Smooth muscle cell (in vitro differentiated cells): ENCODE data around the gene PAPLN. TPM values are rescaled to one million over a fixed set of nuclear protein-coding genes. Genes with fewer than 3 reads are reported as not detected.

ENCODE experiments used
- DNase-seq: peaks from one replicate; lab custom pipeline; 2025; ENCODE audit not compliant: unreplicated experiment; lab: John Stamatoyannopoulos, UW
- H2AFZ ChIP-seq: fragments of 200-600 bp; sonication (generic); 2 replicates; pipeline ENCODE4 v1.6.0; 2016; ENCODE audit warnings: antibody characterized with exemption, low read depth, mild to moderate bottlenecking
- H3F3A ChIP-seq: fragments of 200-600 bp; sonication (generic); 2 replicates; pipeline ENCODE4 v1.6.0; 2017; ENCODE audit warnings: antibody characterized with exemption, low read depth
- H3K27ac ChIP-seq: fragments of 200-600 bp; sonication (generic); 2 replicates; pipeline ENCODE4 v1.5.1; 2016; ENCODE audit warnings: low read depth, mild to moderate bottlenecking
- H3K27me3 ChIP-seq: fragments of 200-600 bp; sonication (generic); 2 replicates; pipeline ENCODE4 v1.6.1; 2016; ENCODE audit warnings: low read depth, mild to moderate bottlenecking
- H3K36me3 ChIP-seq: fragments of 200-600 bp; sonication (generic); 2 replicates; pipeline ENCODE4 v1.5.1; 2016; ENCODE audit warnings: low read depth
- H3K4me1 ChIP-seq: fragments of 200-600 bp; sonication (generic); 2 replicates; pipeline ENCODE4 v1.5.1; 2016; ENCODE audit warnings: low read depth
- H3K4me2 ChIP-seq: fragments of 200-600 bp; sonication (generic); 2 replicates; pipeline ENCODE4 v1.6.0; 2016; ENCODE audit warnings: mild to moderate bottlenecking
- H3K4me3 ChIP-seq: fragments of 200-600 bp; sonication (generic); 2 replicates; pipeline ENCODE4 v1.5.1; 2016; ENCODE audit warnings: mild to moderate bottlenecking
- H3K79me2 ChIP-seq: fragments of 200-600 bp; sonication (generic); 2 replicates; pipeline ENCODE4 v1.6.0; 2016; ENCODE audit warnings: low read depth, mild to moderate bottlenecking
- H3K9ac ChIP-seq: fragments of 200-600 bp; sonication (generic); 2 replicates; pipeline ENCODE4 v1.6.0; 2016; ENCODE audit warnings: low read depth
- H3K9me3 ChIP-seq: fragments of 200-600 bp; sonication (generic); replicated peaks from 2 replicates; pipeline ENCODE4 v1.5.1; 2016; ENCODE audit warnings: low read depth
- H4K20me1 ChIP-seq: fragments of 200-600 bp; sonication (generic); 2 replicates; pipeline ENCODE4 v1.6.0; 2016; ENCODE audit warnings: low read depth
- WGBS: methylation state at CpG from one replicate; pipeline ENCODE4 v1.1.7; 2016; ENCODE audit warnings: low lambda C conversion rate; 5-methylcytosine and 5-hydroxymethylcytosine counted together
- polyA plus RNA-seq: library from polyadenylated mRNA; unstranded; fragments of >200 nt; fragmentation: Nextera tagmentation; extraction: Ambion mirVana; gene quantifications from 2 replicates; pipeline ENCODE4 v1.2.1, GENCODE V29; 2016
- total RNA-seq: library from RNA; depleted of rRNA; stranded (reverse); fragments of >200 nt; gene quantifications from 2 replicates; pipeline ENCODE4 v1.2.3, GENCODE V29; 2014
- TF ChIP-seq, protein P1 (sequence below): fragments of 200-600 bp; sonication (generic); IDR thresholded peaks from 2 replicates; pipeline ENCODE4 v1.5.1; 2017; ENCODE audit warnings: borderline replicate concordance, mild to moderate bottlenecking, antibody characterized with exemption; ENCODE audit not compliant: insufficient read depth, poor library complexity, severe bottlenecking

PAPLN gene
- total and polyA plus RNA-seq, 2 experiments from 2014 or later = 1.5 to 3.3 TPM

GRCh38 chr14:73248108-73248868 lies 11.0 kb downstream of the PAPLN start:
- TF ChIP-seq, protein P1, sequence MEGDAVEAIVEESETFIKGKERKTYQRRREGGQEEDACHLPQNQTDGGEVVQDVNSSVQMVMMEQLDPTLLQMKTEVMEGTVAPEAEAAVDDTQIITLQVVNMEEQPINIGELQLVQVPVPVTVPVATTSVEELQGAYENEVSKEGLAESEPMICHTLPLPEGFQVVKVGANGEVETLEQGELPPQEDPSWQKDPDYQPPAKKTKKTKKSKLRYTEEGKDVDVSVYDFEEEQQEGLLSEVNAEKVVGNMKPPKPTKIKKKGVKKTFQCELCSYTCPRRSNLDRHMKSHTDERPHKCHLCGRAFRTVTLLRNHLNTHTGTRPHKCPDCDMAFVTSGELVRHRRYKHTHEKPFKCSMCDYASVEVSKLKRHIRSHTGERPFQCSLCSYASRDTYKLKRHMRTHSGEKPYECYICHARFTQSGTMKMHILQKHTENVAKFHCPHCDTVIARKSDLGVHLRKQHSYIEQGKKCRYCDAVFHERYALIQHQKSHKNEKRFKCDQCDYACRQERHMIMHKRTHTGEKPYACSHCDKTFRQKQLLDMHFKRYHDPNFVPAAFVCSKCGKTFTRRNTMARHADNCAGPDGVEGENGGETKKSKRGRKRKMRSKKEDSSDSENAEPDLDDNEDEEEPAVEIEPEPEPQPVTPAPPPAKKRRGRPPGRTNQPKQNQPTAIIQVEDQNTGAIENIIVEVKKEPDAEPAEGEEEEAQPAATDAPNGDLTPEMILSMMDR = no peak
- Histone ChIP-seq H3K36me3 (no peaks in the 10 kb centered on the region), H3K4me1 (no peaks in the 10 kb centered on the region), H3K27ac (no peak overlapping the region), H3K9me3 (no peaks in the 10 kb centered on the region), H2AFZ (no peak overlapping the region), H4K20me1 (no peaks in the 10 kb centered on the region), H3K27me3 (no peaks in the 10 kb centered on the region), H3F3A (no peaks in the 10 kb centered on the region), H3K4me3 (no peak overlapping the region), H3K79me2 (no peaks in the 10 kb centered on the region), H3K9ac (no peak overlapping the region), H3K4me2 (no peak overlapping the region)
- WGBS = 63% methylated on average over 6 of the region's 9 CpGs
- no peak for DNase-seq

DNA sequence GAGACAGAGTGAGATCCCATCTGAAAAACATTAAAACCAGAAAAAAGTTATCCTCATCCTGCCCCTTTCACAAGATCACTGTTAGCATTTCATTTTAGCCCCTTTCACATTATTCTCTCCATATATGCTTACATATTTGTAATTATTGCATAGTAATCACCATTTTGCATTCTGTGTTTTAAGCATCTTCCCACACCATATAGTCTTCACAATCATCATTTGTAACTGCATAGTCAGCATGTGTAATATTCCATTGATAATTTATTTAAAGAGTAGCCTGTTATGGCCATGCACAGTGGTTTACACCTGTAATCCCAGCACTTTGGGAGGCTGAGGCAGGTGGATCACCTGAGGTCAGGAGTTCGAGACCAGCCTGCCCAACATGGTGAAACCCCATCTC lies 11.8 kb downstream of the PAPLN start:
- H3K27me3 ChIP-seq = no peaks in the 10 kb centered on the region
- H4K20me1 ChIP-seq = no peaks in the 10 kb centered on the region
- no peak for DNase-seq
- TF ChIP-seq, protein P1 = no peak
- no peaks in the 10 kb centered on the region for H3K9me3 ChIP-seq
- no peak overlapping the region for H3K9ac ChIP-seq
- no peak overlapping the region for H2AFZ ChIP-seq
- no peak overlapping the region for H3K27ac ChIP-seq
- WGBS = 95% methylated on average over 1 of the region's 1 CpG
- no peaks in the 10 kb centered on the region for H3K36me3 ChIP-seq
- H3F3A ChIP-seq = no peaks in the 10 kb centered on the region
- H3K79me2 ChIP-seq = no peaks in the 10 kb centered on the region
- H3K4me3 ChIP-seq = no peak overlapping the region
- no peak overlapping the region for H3K4me2 ChIP-seq
- no peaks in the 10 kb centered on the region for H3K4me1 ChIP-seq

- H2AFZ ChIP-seq = no peak overlapping the region
- H3K9ac ChIP-seq = no peak overlapping the region
- no peaks in the 10 kb centered on the region for H3K27me3 ChIP-seq
- H3F3A ChIP-seq = no peaks in the 10 kb centered on the region
- TF ChIP-seq, protein P1 = no peak
- H4K20me1 ChIP-seq = no peaks in the 10 kb centered on the region
- no peak overlapping the region for H3K4me2 ChIP-seq
- H3K4me1 ChIP-seq = no peaks in the 10 kb centered on the region
- no peaks in the 10 kb centered on the region for H3K9me3 ChIP-seq
- H3K4me3 ChIP-seq = no peak overlapping the region
- H3K27ac ChIP-seq = no peak overlapping the region
- DNase-seq = no peak
- no peaks in the 10 kb centered on the region for H3K36me3 ChIP-seq
- H3K79me2 ChIP-seq = no peaks in the 10 kb centered on the region
- WGBS = 93% methylated on average over 12 of the region's 13 CpGs
Measured at GRCh38 chr14:73249564-73250316, 12.4 kb downstream of the PAPLN start.
